Hematopoietic multipotent progenitor cell treated with erythropoietin and hydrocortisone succinate and interleukin-3 and kit ligand, for 8 days (in vitro differentiated cells): ENCODE data around the gene SLC15A4.

Experiments used
- DNase-seq: peaks from one replicate; pipeline ENCODE4 v3.0.0-alpha.2; 2015

SLC15A4 gene

DNA sequence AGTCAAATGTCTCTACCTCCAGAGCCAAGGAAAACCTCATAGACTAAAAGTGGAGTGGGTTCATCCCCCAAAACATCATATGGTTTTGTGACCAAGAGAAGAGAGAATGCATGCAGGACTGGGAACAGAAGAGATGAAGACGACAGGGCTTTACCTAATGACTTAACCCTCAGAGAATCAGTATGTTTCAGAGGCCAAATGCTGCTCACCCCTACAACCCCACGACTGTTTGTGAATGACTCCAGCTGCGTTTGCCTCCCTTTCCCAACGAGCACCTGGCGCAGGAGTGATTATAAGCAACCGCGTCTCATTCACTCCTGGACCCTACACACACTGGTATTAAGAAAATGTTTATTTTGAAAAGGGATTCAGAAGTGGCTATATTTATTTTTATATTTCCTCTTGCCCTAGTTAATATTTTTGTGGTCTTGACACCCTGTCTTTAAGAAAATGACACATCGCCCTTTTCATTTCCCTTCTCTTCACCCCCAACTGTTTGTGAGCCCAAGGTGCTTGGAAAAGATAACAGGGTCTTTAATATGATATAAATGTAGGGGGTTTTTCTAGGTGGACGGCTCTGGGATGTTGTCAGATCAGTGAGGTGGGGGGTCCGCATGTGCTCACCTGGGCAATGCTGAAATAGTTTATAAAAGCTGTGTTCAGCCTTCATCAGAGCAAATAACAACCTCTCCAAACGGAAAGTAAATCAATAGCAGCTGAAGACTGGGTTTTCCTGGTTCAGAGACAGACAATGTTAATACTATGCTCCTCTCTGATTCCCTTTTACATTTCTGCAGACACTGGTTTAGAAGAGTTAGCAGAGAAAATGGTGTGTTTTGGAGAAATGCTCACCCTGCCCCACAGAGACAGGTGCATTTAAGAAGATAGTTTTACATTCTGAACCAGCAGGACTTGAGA, 77.7 kb downstream of the SLC15A4 start:
- no peak for DNase-seq

DNA sequence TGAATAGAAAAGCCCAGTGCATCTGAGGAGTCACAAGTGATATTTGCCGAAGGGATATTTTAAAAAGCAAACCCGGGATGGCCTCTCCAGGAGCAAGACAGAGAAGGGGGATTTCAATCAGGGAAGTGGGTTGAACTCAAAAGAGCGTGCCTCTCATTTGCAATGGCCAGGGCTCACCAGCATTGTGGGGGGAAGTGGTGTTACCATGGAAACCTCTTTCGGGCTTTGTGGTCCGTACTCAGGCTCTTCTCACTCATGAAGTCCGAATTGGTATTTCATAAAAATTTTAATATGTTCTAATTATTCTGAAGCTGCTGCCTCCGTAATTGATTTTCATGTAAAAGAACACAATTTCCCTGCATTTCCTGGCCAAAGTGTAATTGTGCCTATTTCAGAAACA, 79.8 kb downstream of the SLC15A4 start:
- DNase-seq, result no peak
